ENCODE measurements around the gene PTPDC1.
"Not testable (repeated sequence)": the region's sequence is repeated elsewhere in the genome, so short reads cannot be mapped to it uniquely, and the experiment has no call there.

Gene PTPDC1

DNA sequence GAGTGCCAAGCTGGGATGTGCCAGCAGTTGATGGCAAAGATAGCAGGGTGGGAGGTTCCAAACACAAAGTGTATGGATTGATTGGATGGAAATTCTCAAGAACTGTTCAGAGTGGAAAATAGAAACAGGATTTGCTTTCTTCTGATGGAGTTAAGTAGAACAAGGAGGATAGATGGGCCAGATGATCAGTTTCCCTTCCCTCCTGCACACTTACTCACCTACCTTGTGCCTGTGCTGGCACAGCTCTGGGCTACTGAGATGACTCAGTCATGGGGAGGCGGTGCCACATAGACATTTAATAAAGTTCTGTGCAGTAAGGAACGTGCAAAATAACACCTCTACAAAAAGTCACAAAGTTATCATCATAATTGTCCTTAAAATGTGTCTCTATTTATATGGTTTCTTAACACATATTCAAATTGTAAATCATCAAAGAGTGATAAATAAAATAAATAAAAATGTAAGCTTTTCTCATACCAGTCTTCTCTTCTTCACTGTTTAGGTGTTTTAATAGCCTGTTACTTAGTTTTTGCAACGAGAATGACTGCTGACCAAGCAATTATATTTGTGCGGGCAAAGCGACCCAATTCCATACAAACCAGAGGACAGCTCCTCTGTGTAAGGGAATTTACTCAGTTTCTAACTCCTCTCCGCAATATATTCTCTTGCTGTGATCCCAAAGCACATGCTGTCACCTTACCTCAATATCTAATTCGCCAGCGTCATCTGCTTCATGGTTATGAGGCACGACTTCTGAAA lies 12.7 kb downstream of the PTPDC1 start:
- no peak for DNase-seq

DNA sequence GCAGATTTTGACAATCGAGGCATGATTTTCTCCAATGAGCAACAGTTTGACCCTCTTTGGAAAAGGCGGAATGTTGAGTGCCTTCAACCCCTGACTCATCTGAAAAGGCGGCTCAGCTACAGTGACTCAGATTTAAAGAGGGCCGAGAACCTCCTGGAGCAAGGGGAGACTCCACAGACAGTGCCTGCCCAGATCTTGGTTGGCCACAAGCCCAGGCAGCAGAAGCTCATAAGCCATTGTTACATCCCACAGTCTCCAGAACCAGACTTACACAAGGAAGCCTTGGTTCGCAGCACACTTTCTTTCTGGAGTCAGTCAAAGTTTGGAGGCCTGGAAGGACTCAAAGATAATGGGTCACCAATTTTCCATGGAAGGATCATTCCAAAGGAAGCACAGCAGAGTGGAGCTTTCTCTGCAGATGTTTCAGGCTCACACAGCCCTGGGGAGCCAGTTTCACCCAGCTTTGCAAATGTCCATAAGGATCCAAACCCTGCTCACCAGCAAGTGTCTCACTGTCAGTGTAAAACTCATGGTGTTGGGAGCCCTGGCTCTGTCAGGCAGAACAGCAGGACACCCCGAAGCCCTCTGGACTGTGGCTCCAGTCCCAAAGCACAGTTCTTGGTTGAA lies 13.6 kb downstream of the PTPDC1 start:
- DNase-seq = no peak

DNA sequence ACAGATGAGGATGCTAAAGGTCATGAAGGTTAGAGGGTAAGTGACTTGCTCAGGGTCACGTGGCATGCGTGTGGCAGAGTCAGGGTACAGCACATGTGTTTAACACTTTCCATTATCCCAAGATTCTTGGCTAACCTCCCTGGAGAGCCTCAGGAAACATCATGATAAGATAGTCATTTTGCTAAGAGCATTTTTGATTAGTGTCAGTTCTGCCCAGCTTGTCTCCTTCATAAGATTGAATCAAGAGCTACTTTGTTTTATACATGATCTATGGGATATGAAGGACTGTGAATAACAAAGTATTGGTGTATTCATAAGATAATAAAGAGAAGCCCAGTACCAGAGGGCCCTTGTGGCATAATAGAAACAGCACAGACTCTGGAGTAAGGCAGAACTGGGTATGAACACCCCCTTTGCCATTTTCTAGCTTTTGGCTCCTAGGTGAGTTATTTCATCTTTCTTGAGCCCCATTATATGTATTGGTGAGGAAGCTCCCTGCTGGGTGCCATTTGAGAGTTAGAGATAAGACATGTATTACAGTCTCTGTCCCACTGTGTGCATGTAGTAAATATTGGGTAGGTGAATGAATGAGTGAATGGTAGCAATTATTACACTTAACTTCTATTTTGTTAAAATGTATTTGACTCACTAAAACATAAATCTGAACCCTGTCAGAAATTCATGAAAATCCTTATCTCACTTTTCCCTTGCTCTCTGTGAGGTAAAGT lies 16.1 kb downstream of the PTPDC1 start:
- DNase-seq = no peak

DNA sequence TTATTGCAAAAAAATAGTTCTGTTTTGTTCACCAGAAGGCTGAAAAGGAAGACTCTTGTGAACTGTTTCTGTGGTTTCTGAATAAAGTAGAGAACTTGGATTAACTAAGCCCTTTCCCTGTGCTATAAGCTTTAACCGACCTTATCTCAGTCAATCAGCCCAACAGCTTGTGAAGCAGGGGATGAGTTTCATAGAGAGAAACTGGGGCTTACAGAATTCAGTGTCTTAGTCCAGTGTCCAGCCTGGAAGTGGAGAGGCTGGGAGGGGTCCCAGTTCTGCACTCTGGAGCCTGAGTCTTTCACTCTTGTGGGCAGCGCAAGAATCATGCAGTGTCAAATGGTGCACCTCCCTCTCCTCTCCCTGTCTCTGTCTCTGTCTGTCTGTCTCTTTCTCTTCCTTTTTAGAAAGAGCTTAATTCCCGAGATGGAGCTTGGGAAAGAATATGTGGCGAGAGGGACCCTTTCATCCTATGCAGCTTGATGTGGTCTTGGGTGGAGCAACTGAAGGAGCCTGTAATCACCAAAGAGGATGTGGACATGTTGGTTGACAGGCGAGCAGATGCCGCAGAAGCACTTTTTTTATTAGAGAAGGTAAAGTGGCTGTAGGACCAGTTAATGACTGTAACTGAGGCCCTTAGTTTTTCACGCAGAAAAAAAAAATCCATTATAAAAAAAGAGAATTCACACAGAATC lies 17.0 kb downstream of the PTPDC1 start:
- DNase-seq = no peak

DNA sequence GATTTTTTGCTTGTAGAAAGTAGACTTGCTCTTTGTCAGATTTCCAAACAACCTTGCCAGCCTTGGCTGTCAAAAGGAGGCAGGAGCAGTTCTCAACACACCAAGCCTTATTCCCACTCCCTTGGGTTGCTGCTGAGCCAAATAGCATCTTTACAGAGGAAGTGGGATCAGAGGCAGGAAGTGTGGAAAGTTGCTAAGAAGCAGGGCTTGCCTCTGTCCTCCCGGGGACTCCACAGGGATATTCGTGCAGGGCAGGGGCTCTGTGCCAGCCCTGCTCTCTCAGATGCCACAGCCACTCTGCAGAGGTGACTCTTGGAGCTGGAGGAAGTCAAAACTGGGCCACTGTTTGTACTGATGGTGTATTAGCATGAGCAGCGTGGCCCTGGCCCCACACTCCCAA lies 24.3 kb downstream of the PTPDC1 start:
- no peak for DNase-seq

DNA sequence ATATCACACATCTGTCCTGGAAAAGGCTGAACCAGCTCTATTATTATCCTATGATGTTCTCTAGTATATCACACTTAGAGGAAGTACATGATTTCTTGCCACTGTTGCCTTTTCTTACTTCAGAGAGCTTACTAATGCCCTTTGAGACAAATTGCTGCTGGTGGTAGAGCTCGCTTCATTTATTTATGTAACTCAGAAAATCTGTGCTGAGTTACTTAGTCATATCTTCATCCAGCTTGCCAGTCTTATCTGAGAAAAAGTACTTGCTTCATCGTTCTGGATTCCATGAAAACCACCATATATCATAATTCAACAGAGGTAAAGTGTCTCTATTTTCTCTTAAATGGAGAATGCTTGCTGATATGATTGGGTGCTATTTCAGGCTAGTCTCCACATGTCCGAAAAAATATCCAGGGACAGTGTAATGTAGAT lies 26.6 kb downstream of the PTPDC1 start:
- no peak for DNase-seq

DNA sequence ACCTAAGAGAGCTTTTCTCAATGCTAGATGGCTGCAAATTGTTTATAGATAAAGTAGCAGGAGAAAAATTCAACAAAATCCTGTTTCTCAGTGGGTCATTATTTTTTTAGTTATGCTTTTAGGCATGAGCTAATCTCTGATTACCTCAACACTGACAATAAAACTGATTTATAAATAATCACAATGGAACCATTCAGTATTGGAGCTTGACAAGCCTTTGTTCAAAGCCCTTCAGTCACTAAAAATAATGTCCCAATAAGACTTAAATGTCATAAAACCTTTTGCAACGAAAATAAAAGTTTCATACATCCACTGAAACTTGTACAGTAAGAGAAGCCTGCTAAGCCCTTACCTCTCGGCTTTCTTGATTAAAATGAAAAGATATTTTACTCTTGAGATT lies 27.2 kb downstream of the PTPDC1 start:
- no peak for DNase-seq

DNA sequence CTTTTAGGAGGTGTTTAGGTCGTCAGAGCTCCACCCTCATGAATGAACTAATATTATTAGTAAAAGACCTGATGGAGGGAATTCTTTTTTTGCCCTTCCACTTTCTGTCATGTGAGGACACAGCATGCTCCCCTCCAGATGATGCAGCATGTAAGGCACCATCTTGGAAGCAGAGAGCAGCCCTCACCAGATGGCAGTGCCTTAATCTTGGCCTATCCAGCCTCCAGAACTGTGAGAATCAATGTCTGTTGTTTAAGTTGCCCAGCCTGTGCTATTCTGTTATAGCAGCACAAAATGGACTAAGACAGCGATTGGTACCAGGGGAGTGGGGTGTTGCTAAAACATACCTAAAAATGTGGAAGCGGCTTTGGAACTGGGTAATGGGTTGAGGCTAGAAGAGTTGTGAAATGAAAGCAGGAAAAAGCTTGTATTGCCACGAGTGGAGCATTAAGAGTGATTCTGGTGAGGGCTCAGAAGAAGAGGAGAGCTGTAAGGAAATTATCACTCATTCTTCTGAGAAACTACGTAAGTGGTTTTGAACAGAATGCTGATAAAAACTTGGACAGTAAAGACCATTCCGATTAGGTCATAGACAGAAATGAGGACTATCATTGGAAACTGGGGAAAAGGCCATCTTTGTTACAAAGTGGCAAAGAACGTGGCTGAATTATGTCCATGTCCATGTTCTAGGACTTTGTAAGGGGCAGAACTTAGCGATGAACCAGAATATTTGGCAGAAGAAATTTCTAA lies 28.6 kb downstream of the PTPDC1 start:
- no peak for DNase-seq

DNA sequence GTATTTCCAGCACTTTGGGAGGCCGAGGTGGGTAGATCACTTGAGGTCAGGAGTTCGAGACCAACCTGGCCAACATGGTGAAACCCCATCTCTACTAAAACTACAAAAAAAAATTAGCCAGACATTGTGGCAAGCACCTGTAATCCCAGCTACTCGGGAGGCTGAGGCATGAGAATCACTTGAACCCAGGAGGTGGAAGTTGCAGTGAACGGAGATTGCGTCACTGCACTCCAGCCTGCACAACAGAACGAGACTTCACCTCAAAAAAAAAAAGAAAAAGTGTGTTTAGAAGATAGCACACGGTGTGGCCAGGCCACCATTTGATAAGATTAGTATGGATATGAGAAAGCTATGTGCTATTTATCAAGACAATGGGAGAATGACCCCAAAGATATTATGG lies 35.8 kb downstream of the PTPDC1 start:
- DNase-seq = not testable (repeated sequence)

DNA sequence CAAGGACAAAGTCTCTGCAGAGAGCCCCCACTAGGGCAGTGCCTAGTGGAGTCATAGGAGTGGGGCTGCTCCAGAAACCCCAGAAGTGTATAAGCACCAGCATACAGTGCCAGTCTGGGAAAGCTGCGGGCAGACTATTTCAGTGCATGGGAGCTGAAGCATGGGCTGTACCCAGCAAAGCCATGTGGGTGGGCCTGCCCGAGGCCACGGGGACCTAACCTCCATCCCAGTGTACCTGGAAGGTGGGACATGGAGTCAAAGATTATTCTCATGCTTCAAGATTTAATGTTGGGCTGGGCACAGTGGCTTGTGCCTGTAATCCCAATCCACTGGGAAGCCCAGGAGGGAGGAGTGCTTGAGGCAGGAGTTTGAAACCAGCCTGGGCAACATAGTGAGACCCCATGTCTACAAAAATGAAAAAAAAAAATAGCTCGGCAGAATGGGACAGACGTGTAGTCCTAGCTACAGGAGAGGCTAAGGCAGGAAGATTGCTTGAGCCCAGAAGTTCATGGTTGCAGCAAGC lies 36.7 kb downstream of the PTPDC1 start:
- DNase-seq = no peak

DNA sequence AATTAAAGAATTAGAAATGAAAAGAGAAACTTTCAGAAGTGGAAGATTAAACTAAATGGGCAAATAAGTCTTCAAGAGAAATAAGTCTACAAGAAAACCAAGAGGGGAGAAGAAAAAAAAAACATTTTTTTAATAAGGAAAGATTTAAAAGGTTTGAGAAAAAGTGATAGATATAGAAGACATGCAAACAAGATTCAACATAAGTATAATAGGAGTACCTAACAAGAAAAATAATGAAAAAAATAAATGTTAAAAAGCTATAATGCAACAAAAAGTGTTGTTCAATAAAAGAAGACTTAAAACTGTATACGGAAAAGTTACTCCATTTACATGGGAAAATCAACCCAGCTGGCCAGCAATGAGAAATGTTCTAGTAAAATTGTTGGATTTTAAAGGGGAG lies 42.6 kb downstream of the PTPDC1 start:
- no peak for DNase-seq

DNA sequence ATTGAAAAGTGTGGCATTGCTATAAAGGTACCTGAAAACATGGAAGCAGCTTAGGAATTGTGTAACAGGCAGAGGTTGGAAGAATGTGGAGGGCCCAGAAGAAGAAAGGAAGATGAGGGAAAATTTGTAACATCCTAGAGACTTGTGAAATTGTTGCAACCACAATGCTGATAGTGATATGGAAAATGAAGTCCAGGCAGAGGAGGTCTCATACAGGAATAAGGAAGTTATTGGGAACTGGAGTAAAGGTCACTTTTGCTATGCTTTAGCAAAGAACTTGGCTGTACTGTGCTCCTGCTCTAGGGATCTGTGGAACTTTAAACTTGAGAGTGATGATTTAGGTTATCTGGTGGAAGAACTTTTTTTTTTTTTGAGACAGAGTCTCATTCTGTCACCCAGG lies 43.5 kb downstream of the PTPDC1 start:
- no peak for DNase-seq

DNA sequence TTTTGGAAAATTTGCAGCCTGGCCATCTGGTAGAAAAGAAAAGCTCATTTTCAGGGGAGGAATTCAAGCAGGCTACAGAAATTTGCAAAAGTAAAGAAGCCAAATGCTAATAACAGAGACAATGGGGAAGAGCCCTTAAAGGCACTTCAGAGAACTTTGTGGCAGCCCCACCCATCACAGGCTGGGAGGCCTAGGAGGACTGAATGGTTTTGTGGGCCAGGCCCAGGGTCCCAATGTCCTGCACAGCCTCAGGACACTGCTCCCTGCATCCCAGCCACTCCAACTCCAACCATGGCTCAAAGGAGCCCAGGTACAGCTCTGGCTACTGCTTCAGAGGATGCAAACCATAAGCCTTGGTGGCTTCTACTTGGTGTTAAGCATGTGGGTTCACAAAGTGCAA lies 44.3 kb downstream of the PTPDC1 start:
- no peak for DNase-seq

DNA sequence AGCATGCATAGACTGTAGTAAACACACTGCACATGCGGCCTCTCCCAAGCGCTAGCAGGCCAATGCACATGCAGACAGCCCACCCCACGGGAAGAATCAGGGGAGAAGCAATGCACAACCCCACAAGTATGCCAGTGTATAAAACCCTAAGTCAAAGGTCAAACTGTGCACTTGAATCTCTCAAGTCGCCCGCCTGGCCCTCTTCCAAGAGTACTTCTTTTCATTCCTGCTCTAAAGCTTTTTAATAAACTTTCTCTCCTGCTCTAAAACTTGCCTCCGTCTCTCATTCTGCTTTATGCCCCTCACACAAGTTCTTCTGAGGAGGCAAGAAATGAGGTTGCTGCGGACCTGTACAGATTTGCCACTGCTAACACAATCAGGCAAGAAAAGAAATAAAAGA lies 50.4 kb downstream of the PTPDC1 start:
- DNase-seq = no peak

DNA sequence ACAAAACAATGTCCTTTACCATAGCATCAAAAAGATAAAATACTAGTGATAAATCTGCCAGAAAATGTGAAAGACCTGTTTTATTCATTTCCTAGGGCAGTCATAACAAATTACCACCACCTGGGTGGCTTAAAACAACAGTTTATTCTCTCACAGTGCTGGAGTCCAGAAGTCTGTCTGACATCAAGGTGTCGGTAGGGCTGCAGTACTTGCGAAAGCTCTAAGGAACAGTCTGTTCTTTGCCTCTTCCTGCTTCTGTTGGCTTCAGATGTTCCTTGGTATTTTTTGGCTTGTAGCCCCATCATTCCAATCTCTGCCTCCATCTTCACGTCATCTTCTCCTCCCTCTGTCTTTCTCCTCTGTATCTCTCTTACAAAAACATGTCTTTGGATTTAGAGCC lies 51.0 kb downstream of the PTPDC1 start:
- DNase-seq = no peak

DNA sequence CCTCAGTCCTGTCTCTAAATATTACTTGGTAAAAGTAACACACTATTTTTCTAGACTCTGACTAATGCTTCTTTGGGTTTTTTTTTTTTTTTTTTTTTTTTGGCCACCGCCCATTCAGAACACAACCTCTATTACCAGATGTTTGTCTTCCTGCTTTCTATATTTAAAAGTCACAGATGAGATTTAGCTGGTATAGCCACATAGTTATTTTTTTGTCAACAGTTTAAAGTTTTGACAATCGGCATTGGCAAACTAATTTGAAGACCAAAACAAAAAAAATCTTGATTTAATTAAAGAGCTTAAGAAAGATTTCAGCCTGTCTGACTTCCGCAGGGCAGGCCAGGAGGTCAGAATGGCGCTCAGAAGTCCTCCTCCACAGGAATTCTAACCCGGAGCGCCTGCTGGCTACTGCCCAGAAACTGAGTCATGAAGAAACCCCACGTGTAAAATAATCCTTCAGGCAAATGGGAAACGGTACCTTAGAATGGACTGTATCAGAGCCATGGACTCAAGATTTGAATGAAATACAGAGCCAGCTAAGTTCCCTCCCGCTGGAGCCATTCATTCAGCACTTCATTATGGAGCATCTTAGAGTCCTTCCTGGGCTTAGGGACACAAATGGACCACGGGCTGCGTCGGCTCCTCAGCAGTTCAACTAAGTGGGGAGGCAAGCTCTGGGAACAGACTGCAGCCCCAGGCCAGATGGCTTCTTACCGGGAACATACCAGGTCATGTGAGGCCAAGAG lies 55.6 kb downstream of the PTPDC1 start:
- no peak for DNase-seq

DNA sequence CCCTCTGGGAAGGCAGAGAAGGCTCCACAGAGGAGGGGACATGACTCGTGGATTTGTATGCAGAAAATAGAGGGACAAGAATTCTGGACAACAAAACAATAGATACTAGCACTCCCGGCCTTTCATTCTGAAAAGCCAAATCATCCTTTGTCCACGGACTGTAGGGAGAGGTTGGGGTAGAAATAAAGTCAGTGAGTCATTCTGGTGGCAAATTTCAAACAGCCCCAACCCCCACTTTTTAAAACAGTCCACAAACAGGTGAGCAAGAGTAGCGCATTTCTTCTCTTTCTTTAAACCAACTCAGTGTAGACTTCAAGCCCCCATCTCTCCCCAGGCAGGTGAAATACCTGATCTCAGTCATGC lies 56.1 kb downstream of the PTPDC1 start:
- DNase-seq = no peak

DNA sequence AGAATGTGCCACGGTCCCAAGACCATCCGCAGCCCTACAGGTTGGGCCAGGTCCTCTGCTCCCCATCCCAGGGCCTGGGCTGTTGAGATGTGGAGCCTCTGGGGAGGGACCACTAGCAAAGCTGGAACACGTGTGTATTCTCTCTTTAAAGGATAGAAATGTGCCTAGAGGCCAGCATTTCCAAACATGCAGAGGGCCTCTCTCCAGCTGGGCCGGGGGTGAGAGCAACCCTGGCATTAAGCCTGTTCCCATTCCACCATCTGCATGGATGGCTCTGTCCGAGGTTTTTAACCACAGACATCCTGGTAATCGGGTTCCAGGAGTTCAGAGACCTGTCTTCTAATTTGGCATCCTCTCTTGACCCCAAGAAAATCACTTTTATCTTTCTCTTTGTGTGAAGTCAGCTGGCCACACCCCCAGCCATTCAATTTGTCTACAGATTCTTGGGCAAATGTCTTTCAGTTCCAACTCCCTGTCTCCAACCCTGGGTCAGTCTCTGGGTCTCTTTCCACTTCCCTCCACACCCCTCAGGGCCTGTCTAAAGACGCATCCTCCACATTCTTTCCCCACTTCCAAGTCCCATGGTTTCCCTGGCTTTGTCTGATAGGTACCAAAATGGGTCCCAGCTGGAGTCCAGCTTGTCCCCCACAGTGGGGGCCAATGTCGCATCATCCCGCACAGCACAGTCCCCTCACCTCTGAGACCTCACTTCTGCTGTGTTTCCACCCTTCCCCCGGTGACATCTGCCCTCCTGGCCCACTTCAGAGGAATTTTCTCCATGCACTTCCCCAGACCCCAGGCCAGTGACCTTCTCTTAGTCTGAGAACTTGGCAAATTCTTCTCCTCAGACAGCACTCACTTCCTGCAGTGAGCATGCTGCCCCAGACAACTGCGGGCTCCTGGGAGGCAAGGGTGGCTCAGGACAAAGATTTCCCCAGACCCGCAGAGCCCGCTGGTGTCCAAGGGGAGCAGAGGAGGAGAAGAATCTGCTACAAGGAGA lies 56.8 kb downstream of the PTPDC1 start:
- no peak for DNase-seq

DNA sequence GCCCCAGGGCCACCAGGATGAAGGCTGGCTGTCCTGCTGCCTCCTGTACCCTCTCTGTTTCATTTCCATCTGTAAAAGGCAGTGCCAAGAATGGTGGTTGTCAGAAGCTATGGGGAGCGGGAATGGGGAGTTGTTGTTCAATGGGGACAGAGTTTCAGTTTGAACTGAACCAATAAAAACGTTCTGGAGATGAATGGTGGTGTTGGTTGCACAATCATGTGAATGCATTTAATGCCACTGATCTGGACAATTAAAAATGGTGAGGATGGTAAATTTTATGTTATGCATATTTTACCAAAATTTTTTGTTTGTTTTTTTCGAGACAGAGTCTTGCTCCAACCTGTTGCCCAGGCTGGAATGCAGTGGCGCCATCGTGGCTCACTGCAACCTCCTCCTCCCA lies 58.1 kb downstream of the PTPDC1 start:
- DNase-seq = no peak

DNA sequence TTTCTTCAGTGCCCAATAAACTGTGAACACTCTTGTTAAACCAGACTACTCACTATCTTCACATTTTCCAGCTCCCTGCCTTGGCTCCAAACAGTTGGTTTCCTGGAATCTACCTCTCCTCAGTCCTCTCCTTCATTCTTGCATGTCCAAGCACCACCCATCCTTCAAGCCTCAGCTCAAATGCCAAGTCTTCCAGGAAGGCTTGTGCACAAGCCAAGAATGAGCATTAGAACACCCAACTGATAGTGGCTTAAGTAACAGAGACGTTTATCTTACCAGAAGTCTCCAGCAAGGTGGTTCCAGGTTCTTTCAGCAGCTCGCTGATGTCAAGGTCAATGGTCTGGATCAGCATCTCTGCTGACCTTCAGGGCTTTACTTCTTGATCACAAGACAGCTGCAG lies 60.1 kb downstream of the PTPDC1 start:
- no peak for DNase-seq

DNA sequence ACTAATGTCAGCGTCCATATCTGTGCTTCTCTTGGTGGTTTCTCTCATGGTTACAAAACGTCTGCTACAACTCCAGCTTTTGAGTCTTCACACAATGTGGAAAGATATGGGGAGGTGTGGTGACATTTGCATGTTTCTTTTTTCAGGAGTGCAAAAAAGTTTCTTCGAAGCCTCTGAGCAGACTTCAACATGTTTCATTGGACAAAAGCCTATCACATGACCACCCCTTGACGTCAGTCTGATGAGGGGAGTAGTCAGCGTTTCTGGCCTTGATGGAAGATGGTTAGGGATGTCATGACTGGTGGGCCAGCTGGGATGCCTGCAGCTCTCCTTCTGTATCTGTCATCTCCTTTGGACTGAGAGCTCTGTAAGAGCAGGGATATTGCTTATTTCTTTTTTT lies 61.4 kb downstream of the PTPDC1 start:
- no peak for DNase-seq
